RCC 7860 (cell line): ENCODE results near the gene PACRG.
"Not testable (repeated sequence)": the region's sequence is repeated elsewhere in the genome, so short reads cannot be mapped to it uniquely, and the experiment has no call there.

Experiments used
- DNase-seq: peaks from one replicate; pipeline ENCODE4 v3.0.0-alpha.2; 2015; ENCODE audit warnings: low spot score
- FAIRE-seq: peaks from 2 replicates; lab custom pipeline; 2012; peaks lifted over from hg19 to GRCh38; lab: Jason Lieb, UNC

Gene PACRG

DNA sequence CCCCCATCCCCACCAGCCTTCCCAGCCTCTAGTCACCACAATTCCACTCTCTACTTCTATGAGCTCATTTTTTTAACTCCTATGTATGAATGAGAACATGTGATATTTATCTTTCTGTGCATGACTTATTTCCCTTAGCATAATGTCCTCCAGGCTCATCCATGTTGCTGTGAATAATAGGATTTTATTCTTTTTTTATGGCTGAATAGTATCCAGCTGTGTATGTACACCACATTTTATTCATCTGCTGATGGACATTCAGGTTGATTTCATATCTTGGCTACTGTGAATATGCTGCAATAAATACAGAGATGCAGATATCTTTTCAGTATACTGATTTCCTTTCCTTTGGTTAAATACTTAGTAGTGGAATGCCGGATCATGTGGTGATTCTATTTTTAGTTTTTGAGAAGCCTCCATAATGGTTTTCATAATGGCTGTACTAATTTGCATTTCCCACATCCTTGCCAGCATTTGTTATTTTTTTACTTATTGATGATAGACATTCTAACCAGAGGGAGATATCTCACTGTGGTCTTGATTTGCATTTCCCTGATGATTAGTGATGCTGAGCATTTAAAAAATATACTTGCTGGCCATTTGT, 194.9 kb downstream of the PACRG start:
- FAIRE-seq = no peak
- no peak for DNase-seq

DNA sequence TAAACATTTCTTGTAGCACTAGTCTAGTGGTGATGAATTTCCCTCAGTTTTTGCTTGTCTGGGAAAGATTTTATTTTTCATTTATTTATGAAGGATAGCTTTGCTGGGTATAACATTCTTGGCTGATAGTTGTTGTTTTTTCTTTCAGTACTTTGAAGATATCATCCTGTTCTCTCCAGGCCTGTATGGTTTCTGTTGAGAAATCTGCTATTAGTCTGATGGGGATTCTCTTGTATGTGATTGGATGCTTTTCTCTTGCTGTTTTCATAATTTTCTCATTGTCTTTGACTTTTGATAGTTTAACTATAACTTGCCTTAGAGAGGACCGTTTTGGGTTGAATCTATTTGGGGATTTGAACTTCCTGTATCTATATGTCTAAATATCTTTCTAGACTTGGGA, 207.1 kb downstream of the PACRG start:
- FAIRE-seq = no peak
- no peak for DNase-seq

DNA sequence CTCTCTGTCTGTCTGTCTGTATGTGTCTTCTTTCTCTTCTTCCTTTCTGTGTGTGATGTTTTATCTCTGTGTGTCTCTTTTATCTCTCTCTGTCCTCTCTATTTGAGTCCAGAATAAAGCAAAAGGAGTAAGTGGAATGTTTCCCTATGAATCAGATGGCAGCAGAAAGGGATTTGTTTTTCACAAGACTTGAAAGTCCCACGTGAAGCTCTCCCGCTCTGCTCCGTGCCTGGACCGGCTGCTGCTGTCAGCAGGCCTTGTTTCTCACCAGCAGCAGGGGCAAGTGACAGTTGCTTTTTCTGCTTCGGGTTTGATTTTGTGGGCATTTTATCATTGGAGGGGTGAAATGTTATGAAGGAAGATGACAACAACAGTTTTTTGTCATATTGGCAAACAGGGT, 212.7 kb downstream of the PACRG start:
- DNase-seq (no peak), FAIRE-seq (no peak)

DNA sequence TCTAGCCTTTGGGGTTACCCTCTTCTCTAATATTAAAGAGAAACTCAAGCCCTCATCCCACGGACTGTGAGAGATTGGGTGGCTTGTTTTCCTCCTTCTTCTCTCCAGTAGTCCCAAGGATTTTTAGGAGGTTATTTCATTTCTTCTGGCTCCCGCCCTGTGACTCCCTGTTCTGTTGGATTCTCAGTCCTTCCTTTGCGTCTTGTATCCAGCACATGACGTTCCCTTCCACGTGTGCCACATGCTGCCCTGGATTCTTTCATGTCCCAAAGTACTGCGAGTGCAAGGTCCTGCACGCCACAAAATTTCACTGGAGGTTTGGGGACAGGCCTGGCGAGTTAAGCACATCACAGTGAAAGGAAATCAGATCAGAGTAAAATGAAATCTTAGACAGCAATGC, 213.4 kb downstream of the PACRG start:
- FAIRE-seq = no peak
- DNase-seq = no peak

DNA sequence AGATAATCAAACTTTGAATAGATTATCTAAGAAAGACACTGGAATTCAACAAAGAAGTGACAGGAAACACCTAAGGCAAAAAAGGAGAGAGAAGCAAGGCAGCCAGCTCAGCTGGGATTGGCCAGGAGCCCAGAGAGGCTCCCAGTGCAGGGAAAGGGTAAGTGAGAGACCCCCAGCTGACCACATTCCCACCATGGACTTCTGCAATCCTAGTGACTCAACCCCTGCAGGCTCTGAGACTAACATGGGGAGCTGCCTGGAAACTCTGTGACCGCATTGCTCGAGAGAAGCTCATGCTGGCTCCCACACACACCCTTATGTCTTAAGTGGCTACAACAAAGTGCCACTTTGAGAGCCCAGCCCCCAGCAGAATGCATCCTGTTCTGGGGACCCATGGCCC, 215.1 kb downstream of the PACRG start:
- DNase-seq (no peak), FAIRE-seq (no peak)

DNA sequence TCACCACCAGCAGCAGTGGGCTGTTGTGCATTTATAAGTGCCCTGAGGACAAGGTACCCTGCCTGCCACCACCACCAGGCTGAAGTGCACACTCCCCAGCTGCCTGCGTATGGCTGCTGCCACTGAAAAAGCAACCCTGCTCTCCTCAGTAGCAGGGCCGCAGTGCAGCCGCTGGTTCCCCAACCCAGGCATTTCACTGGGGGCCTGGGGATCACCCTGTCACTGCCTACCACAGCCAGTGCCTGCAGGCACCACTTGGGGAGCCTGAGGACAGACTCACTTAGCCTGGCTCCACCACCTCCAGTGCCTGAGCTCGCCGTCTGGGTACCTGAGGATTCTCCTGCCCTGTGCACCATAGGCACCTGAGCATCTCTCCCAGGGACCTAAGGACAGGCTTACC, 215.6 kb downstream of the PACRG start:
- DNase-seq (no peak), FAIRE-seq (no peak)

DNA sequence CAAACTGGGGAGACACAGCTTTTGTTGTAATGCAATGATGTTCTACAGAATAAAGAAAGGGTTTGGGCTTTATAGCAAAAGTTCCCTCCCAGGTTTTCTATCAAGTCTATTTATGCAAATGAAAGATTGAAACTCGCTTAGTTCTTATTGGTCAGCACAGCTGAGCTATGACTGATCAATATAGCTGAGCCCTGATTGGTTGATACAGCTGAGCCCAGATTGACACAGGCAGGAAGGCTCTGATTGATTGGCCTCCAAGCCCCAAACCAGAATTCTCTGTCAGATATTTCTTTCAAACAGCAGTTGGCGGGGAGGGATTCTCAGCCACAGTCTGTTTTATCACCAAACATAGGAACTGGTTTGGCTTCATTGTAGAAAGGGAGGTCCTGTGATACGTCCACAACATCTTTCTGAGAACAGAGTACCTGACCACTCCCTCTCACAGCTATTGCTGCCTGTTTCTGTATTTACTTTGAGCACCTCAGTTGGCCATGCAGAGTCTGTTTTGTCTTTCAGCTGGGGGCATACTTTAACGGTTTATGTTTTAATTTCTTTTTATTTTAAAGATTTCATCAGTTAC, 223.5 kb downstream of the PACRG start:
- DNase-seq (no peak), FAIRE-seq (no peak)

DNA sequence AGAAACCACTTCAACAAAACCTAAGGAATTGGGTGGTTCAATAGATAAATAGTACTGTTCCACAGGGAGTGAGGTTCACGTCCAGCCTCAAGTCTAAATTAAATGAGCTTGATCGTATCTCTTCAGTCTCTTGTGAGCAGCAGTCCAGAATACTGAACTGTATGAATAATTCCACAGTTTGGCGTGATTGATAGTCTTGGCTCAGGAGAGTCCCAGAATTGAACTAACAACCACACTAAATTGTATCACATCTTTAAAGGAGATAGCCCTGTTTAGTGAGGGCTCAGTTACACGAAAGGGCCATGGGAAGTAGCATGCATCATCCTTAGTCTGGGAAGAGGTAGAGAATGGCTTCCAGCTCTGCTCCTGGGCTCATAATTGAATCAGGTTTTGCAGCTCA, 224.6 kb downstream of the PACRG start:
- FAIRE-seq = no peak
- DNase-seq = no peak

DNA sequence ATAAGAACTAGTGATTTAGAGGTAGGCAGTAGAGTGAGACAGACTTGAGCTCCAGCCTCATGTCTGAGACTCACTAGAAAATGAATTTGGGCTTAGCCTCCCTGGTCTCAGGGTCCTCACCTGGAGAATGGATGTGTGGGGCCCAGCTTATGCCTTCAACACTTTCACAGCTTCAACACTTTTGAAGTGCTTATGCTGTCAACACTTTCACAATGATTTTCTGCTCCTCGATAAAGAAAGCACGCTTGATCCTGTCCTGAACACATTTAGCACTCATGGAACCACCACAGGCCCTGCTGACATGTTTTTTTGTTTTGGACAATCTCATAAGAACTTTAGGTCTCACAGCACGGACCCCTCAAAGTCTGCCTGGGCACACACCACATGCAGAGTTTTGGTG, 229.3 kb downstream of the PACRG start:
- FAIRE-seq (no peak), DNase-seq (no peak)

DNA sequence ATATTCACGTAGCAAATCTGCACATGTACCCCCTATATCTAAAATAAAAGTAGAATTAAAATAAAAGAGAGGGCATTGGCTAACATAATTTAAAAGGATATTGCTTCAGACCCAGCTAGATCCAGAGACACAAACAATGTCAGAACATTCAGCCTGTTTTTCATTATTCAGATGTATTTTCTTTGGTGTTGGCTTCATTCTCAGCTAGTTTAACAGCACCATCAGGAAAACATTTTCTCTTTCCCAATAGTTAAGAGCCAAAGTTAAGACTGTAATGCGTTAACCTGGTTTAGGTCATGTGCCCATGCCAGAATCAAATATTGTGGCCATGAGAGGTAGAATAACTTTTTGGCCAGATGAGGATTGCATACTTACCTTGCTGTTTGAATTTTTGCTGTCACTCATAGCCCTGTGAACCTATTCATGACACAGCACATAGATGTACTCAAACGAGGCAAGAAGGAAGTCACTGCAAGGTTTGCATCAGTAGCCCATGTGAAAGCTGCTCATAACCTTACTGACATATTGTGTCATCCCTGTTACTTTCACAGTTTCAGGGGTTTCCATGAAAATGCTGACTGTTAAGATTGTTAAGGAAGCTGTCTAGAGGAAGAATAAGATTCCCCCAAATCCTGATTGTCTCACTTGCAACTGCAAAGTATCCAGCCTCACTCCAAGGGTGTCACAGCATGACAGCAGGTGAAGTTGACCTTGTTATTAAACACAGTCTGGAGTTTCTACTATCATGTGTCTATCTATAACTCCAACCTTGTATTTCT, 233.1 kb downstream of the PACRG start:
- FAIRE-seq = no peak
- no peak for DNase-seq

DNA sequence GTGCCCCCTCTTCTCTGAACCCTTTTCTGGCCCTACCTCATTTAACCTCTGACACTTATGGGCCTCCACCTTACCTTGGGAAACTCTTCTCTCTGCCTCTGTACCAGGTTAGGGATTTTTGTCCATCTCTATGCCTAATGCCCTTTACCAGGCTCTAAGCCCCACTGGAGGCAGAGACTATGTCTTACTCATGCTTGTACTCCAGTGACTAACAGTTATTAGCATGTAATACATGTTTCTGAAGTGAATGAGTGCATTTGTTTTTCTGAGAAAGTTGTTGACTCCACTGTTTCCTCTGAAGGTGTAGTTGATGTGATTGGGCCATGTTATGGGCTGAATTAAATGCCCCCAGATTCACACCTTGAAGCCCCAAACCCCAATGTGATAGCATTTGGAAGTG, 234.3 kb downstream of the PACRG start:
- FAIRE-seq (no peak), DNase-seq (no peak)

DNA sequence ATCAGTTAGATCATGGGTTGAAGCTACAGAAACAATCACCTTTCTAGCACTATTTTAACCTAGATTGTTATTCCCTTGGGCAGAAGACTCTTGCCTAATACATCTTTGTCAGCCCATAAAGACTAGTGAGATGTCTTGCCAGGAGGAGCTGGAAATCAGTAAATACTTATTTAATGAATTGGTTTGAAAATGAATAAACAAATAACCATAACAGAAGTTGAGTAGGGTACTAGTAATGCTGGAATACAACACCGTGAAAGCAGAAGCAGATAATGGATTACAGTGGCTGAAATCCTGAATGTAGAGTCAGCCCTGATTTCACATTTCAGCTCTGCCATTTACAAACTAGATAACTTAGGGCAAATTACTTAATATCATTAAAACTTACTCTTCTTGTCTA, 236.1 kb downstream of the PACRG start:
- FAIRE-seq (no peak), DNase-seq (no peak)

DNA sequence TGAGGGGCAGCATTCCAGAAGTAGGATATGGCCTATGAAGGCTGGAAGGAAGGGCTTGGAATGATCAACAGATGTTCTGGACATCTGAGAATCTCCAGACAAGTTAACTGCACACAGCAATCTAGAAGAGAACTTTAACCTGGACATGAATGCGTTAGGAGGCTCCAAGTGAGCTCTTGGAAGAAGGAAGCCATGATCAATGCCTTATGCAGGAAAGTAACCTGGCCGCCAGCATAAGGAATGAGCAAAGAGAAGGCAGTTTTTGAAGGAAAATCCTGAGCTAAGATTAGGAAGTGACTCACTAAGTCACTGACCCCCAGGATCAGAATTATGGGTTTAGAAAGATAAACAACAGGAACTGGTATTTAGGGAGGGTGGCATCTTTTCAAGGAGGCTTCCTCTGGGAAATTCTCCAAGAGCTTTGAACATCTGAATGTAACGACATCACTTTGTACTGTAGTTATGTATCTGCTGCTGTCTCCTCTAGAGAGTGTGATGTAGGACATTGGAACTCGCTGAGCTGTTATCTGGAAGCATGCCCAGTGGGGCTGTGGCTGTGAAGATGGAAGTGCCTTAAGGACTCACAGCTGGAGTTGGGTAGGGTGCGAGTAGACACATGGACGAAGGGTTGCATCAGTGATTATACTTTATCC, 236.8 kb downstream of the PACRG start:
- peak; percentile 82 for FAIRE-seq
- peak; percentile 98 for DNase-seq

DNA sequence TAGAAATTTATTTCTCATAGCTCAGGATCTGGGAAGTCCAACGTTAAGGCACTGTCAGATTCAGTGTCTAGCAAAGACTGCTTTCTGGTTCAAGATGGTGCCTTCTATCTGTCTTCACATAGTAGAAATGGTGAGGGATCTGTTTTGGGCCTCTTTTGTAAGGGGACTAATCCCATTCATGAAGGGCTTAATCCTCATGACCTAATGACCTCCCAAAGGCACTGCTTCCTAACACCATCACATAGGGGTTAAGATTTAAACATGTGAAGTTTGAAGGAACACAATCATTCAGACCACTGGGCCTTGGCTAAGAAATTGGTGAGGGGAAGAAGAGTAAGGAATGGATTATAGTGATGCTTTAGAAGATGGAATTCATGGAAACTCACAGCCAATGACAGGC, 237.6 kb downstream of the PACRG start:
- FAIRE-seq (no peak), DNase-seq (no peak)

DNA sequence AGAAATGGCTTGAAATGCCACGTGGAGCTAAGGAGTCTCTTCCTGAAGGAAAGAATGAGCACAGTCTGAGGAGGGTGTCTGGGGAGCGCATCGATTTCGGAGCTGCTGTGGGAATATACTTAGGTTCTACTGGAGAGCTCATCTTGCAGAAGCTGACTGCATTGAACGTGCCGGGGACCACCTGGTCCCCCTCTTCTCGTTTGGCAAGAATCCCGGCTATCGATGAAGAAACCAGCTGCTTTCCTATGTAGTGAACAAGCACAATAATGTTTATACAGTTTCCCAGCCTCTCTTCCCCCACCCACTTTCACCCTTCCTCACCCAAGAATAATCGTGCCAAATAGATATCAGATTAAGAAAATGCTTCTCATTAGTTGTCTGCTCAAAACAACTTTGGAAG, 242.5 kb downstream of the PACRG start:
- FAIRE-seq = no peak
- DNase-seq = no peak

DNA sequence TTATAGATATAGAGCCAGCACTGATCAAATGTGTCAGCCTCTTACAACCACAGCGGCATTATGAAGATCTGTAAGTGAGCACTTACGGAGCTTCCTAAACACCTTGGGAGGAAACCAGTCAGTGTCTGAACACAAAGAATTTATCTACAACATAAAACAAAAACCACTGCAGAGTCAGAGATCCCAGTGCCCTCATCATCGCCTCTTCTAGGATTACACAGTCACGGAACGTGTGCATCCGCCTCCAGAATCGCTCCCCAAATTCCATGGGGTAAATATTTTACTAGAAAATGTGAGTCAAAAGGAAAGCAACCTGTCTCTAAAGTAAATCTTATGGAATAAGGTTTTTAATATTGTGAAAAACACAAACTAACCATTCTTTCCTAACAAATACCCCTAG, 243.6 kb downstream of the PACRG start:
- FAIRE-seq (no peak), DNase-seq (no peak)

DNA sequence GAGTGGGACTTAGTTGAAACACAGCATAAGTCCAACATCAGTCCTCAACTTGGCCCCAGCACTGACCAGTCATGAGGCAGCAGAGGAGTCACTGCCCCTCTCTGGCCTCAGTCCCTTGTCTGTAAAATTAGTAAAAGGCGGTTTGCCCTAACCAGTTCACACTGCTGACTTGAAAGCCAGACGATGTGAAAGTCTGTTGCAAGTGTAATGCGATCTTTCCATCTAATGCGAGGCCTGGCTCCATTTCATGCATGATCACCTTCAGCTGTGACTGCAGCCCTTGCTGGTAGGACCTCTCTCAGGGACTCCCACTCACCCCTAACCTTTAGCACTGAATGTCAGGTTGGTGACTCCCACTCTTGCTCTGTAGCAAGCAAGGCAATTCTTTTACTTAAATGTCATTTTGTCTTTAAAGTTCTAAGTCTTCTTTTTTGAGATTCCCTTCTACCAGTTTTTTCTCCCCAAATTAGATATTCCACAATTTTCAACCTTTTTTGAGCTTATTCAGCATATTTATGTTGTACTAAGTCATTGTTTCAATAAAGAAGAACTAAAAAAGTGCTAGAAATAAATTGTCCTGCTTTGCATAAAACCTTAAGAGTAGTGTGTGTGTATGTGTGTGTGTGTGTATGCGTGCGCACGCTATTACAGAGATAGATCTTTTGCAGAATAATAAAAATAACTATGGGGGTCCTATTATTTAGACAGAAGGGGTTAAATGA, 245.5 kb downstream of the PACRG start:
- FAIRE-seq (no peak), DNase-seq (no peak)

DNA sequence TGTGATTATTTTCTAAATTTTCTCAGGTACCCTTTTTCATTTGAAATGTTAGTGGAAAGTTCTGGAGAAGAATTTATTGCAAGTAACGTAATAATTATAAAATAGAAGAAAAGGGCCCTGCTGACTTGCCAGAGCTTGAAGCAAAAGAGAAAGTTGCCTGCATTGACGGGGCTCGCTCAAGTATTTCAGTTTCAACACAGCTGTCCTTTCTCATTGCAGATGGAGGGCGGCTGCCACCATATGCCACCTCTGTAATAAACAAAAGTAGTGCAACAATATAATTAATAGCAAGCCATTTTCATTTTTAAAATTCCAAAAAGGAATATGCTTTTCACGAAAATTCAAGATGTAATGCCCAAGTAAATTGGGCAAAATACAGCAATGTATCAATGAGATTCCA, 246.2 kb downstream of the PACRG start:
- no peak for FAIRE-seq
- no peak for DNase-seq

DNA sequence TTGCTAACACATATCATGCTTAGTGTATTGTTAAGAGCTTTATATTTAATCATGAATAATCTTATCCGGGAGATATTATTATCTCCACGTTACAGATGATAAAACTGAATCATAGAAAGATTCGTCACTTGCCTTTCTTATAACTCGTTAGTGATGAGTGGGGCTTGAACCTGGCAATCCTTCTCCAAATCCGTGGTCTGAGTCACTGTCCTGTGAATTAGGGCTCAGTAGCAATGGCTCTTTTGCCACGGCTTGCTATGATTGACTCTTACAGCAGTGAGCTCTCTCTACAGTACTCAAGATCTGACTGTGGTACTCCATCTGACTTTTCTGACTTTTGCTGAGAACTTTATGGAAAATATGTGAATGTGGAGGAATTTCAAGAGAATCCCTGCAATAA, 246.9 kb downstream of the PACRG start:
- DNase-seq = no peak

DNA sequence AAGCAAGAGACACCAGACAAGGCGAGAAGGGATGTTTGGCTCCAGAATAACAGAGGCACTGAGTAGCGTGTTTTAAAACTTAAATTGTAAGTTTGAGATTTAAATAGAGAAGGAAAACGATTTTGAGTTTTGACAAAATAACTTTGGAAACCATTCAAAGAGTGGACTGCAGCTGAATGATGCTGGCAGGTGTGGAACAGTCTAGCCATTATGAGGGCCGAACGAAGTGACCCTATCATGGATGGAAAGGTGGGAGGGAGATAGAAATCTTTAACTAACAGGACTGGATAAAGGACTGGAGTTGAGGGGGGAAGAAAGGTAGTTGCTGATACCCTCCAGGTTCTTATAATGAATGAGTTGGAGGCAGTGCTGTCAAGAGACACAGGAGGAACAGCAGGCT, 248.4 kb downstream of the PACRG start:
- FAIRE-seq (no peak), DNase-seq (no peak)

More for the DNA sequence above, 246.9 kb downstream of the PACRG start:
- FAIRE-seq = no peak

DNA sequence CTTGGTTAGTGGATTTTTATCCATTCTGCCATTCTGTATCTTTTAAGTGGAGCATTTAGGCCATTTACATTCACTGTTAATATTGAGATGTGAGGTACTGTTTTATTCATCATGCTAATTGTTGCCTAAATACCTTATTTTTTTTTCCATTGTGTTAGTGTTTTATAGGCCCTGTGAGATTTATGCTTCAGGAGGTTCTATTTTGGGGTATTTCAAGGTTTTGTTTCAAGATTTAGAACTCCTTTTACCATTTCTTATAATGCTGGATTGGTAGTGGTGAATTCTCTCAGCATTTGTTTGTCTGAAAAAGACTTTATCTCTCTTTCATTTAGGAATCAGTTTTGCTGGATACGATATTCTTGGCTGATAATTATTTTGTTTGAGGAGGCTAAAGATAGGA, 255.5 kb downstream of the PACRG start:
- not testable (repeated sequence) for FAIRE-seq, DNase-seq
